Right lobe of liver (tissue), 6 donors: ENCODE data around the gene GATA6. TPM values are rescaled to one million over a fixed set of nuclear protein-coding genes. Genes with fewer than 3 reads are reported as not detected.

Source experiments
- ATAC-seq, 4 donors: fragments of 200-7000 bp; cut with Tn5 transposase; one replicate each; pipeline ENCODE4 v1.9.1; 2020; ENCODE audit warnings: mild to moderate bottlenecking in 4 of 4, moderate library complexity in 4 of 4
- DNase-seq, 3 donors: peaks; one replicate each; pipeline ENCODE4 v3.0.0-alpha.2; 2020
- H3K27ac ChIP-seq, 3 donors: fragments of 200-600 bp; one replicate each; pipeline ENCODE4 v1.8.0; 2022
- H3K27me3 ChIP-seq, 2 donors: fragments of 200-600 bp; one replicate each; pipeline ENCODE4 v1.8.0; 2022
- H3K36me3 ChIP-seq, 4 donors: fragments of 200-600 bp; sonication (generic) in 1 of 4; one replicate each; pipeline versions ENCODE4 v1.5.1 to v1.8.0; 2017 to 2022; ENCODE audit warnings: control low read depth in 1 of 4
- H3K4me1 ChIP-seq, 4 donors: fragments of 200-600 bp; sonication (generic) in 1 of 4; one replicate each; pipeline versions ENCODE4 v1.5.1 to v1.8.0; 2017 to 2022; ENCODE audit warnings: control low read depth in 1 of 4
- H3K4me3 ChIP-seq, 3 donors: fragments of 200-600 bp; one replicate each; pipeline ENCODE4 v1.8.0; 2022
- H3K9me3 ChIP-seq, 4 donors: fragments of 200-600 bp; sonication (generic) in 1 of 4; one replicate each; pipeline versions ENCODE4 v1.5.1 to v1.8.0; 2017 to 2022; ENCODE audit warnings: control low read depth in 1 of 4
- POLR2A ChIP-seq: fragments of 450-650 bp; IDR thresholded peaks from one replicate; pipeline ENCODE4 v1.6.1; 2017; ENCODE audit warnings: antibody characterized with exemption, mild to moderate bottlenecking
- WGBS: methylation state at CpG from one replicate; pipeline ENCODE4 v1.1.6; 2018; ENCODE audit warnings: low coverage, low lambda C conversion rate; ENCODE audit not compliant: insufficient coverage; ENCODE audit errors: missing lambda C conversion rate; 5-methylcytosine and 5-hydroxymethylcytosine counted together
- intact Hi-C, 2 donors: fragments of 100-400 bp; cut with DNase I; formaldehyde crosslinking; loops; one replicate each; pipeline versions ENCODE4 v1.11.2 to v1.14.1; 2022
- total RNA-seq, 6 experiments: library from RNA; depleted of rRNA in 2 of 6; stranded (reverse); fragments of >200 nt in 2 of 6; fragmentation: NEBNext Ultra II Directional in 3 of 6; extraction: Animal tissue kit (Norgen Biotek cat#: 25700) in 3 of 6; gene quantifications; one replicate each; pipeline versions ENCODE4 v1.1.0 to v1.2.4, GENCODE V29; 2016 to 2023
- TF ChIP-seq, protein P1 (sequence below), 4 donors: fragments of 200-600 bp in 3 of 4; fragments of 450-650 bp in 1 of 4; IDR thresholded peaks; one replicate each; pipeline versions ENCODE4 v1.5.1 to v1.8.0; 2016 to 2022; ENCODE audit warnings: antibody characterized with exemption in 4 of 4, mild to moderate bottlenecking in 2 of 4
- donor health status: DM: no; HTN: yes; CAD: no.
- donor health status: DM: no; HTN: no; CAD: no.
- donor health status: DM: no; HTN: no; CAD: no.
- donor health status: DM: no; HTN: yes; CAD: no.
- donor health status: DM: no; HTN: yes; CAD: no.

Gene GATA6
- total RNA-seq, 6 experiments from 2014 or later: 8.0 to 14.0 (median 9.5) TPM

- Histone ChIP-seq H3K4me3 (no peak overlapping the region), H3K36me3 (no peaks in the 10 kb centered on the region), H3K27me3 (no peaks in the 10 kb centered on the region), H3K27ac (no peak overlapping the region), H3K4me1 (no peaks in the 10 kb centered on the region), H3K9me3 (no peaks in the 10 kb centered on the region)
- DNase-seq: no peak
- no peak for ATAC-seq
- TF ChIP-seq, protein P1, sequence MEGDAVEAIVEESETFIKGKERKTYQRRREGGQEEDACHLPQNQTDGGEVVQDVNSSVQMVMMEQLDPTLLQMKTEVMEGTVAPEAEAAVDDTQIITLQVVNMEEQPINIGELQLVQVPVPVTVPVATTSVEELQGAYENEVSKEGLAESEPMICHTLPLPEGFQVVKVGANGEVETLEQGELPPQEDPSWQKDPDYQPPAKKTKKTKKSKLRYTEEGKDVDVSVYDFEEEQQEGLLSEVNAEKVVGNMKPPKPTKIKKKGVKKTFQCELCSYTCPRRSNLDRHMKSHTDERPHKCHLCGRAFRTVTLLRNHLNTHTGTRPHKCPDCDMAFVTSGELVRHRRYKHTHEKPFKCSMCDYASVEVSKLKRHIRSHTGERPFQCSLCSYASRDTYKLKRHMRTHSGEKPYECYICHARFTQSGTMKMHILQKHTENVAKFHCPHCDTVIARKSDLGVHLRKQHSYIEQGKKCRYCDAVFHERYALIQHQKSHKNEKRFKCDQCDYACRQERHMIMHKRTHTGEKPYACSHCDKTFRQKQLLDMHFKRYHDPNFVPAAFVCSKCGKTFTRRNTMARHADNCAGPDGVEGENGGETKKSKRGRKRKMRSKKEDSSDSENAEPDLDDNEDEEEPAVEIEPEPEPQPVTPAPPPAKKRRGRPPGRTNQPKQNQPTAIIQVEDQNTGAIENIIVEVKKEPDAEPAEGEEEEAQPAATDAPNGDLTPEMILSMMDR (IDR thresholded peaks at IDR 0.05): no peak
- no peak for TF ChIP-seq POLR2A
- 70% methylated on average over 3 of the region's 3 CpGs for WGBS
- intact Hi-C loops: loop anchor here in 1 of 2 donors (10.0 kb wide), 1 partner anchor 49 kb away; no protein-coding TSS in a partner anchor
These were observed 16.0 kb upstream of the GATA6 start for GRCh38 chr18:22153428-22153827.

DNA sequence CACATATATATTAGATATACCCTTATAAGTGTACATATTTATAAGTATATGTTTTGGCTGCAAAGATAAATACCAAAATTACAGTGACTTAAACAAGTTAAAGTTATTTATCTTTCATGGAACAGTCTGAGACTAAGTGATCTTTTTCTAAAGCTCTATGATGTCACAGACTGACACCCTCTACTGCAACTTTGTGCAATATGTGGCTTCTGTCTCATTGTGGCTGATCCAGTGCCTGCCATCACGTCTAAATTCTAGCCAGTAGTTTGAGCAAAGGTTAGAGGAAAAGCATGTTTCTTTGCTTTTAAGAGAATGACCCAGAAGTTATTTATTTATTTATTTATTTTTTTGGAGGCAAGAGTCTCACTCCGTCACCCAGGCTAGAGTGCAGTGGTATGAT lies 13.8 kb upstream of the GATA6 start:
- 55% methylated on average over 2 of the region's 2 CpGs for WGBS

DNA sequence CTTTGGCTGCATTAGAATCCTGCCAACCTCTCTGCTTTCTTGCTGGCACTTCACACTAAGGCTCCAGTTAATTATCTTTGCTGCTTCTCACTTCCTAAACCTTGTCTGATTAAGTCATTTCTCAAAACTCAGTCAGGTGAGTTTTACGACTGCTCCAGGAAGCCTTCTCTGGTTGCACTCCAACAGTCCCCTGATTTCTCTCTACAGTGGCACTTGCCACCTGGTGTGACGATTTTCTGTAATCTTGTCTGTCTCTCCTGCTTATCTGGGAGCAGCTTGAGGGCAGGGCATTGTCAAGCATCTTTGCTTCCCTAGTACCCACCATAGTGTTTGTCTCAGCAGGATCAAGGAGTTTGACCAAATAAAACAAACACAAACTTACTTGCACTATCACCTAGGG lies 10.4 kb upstream of the GATA6 start:
- Histone ChIP-seq H3K27ac (no peak overlapping the region), H3K9me3 (no peaks in the 10 kb centered on the region), H3K4me1 (no peaks in the 10 kb centered on the region), H3K27me3 (no peaks in the 10 kb centered on the region), H3K4me3 (no peak overlapping the region), H3K36me3 (no peaks in the 10 kb centered on the region)
- intact Hi-C loops: loop anchor here in 1 of 2 donors (10.0 kb wide), 1 partner anchor 54 kb away; no protein-coding TSS in a partner anchor
- TF ChIP-seq, protein P1 (IDR thresholded peaks at IDR 0.05): no peak
- no peak for TF ChIP-seq POLR2A
- DNase-seq: no peak
- no peak for ATAC-seq
- 61% methylated on average over 2 of the region's 2 CpGs for WGBS

More for the DNA sequence above, 13.8 kb upstream of the GATA6 start:
- Histone ChIP-seq H3K9me3 (no peaks in the 10 kb centered on the region), H3K27me3 (no peaks in the 10 kb centered on the region), H3K27ac (no peak overlapping the region), H3K36me3 (no peaks in the 10 kb centered on the region), H3K4me3 (no peak overlapping the region), H3K4me1 (no peaks in the 10 kb centered on the region)
- intact Hi-C loops: loop anchor here in 1 of 2 donors (10.0 kb wide), 1 partner anchor 51 kb away; no protein-coding TSS in a partner anchor
- TF ChIP-seq, protein P1 (IDR thresholded peaks at IDR 0.05): no peak
- TF ChIP-seq POLR2A: no peak
- DNase-seq: no peak
- ATAC-seq: no peak

DNA sequence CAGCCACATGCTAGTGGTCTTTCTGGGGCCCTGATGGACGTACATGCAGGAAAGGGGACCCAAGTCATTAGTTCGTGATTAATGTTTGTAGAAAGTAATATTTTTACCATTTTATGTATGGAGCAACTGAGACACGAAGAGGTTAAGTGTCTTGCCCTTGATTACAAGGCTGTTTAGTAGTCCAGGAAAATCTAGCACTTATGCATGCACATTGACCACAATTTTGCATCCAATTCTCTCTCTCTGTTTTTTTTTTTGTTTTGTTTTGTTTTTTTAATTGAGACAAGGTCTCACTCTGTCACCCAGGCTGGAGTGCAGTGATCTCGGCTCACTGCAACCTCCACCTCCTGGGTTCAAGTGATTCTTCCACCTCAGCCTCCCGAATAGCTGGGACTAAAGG lies 8.3 kb upstream of the GATA6 start:
- no peak overlapping the region for H3K27ac ChIP-seq
- H3K36me3 ChIP-seq: no peaks in the 10 kb centered on the region
- WGBS: 75% methylated on average over 5 of the region's 5 CpGs
- H3K4me1 ChIP-seq: no peaks in the 10 kb centered on the region
- ATAC-seq (no peak), DNase-seq (no peak)
- H3K27me3 ChIP-seq: no peaks in the 10 kb centered on the region
- H3K4me3 ChIP-seq: no peak overlapping the region
- intact Hi-C loops: loop anchor here in 1 of 2 donors (10.0 kb wide), 1 partner anchor 394 kb away; no protein-coding TSS in a partner anchor
- TF ChIP-seq, protein P1 (IDR thresholded peaks at IDR 0.05): no peak
- no peak for TF ChIP-seq POLR2A
- H3K9me3 ChIP-seq: no peaks in the 10 kb centered on the region
